ENCODE measurements around the gene NXPE1.
"Not testable (repeated sequence)": the region's sequence is repeated elsewhere in the genome, so short reads cannot be mapped to it uniquely, and the experiment has no call there.

The NXPE1 gene

DNA sequence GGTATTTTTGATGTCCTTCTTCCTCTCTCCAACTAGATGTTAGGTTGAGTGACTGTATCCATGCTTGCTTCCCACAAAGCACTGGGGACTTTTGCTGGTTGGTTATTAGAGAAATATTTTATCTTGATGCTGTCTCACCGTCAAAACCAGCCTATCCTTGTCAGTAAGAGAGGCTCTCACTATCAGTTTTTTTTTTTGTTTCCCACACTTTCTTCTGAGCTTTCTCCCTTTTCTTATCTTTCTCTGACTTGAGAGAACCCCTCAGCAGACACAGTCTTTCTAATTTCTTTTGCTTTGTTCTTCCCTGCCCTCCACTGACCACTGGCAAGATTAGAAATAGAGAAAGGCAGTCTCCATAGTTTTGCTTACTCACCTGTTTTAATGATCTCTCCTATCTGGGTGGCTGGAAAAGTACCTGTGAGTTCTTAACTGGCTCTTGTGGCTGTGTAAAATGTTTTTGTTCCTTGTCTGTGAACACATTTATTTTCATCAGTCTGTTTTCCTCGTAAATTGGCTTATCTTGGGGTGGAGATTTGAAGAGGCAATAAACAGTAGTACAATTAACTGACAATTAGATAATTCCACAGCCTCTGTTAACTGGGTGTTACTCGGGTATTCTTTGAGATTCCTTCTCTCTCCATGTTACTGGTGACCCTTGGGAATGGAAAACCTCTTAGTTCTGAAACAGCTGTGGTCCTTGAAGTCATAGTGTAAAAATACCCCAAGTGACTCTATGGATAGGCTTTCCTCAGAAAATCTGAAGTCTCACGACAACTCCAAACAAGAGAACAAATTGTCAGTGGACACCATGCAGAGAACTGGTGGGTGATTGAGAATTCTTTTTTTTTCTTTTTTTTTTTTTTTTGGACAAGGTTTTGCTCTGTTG lies at the start of gene NXPE1:
TSS of gene NXPE1 (minus strand) at position 457 of the 886 bp plus-strand sequence. CDS start 8,680 bp downstream, outside the sequence.
- DNase-seq = no peak

DNA sequence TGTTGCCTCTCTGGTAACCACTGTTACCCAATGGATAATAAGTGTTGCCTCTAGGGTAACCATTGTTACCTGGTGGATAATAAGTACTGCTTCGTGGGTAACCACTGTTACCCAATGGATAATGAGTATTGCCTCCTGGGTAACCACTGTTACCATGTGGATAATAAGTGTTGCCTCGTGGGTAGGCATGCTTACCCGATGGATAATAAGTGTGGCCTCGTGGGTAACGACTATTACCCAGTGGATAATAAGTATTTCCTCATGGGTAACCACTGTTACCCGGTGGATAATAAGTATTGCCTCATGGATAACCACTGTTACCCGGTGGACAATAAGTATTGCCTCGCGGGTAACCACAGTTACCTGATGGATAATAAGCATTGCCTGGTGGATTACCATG lies 49.7 kb upstream of the NXPE1 start:
- DNase-seq = no peak

DNA sequence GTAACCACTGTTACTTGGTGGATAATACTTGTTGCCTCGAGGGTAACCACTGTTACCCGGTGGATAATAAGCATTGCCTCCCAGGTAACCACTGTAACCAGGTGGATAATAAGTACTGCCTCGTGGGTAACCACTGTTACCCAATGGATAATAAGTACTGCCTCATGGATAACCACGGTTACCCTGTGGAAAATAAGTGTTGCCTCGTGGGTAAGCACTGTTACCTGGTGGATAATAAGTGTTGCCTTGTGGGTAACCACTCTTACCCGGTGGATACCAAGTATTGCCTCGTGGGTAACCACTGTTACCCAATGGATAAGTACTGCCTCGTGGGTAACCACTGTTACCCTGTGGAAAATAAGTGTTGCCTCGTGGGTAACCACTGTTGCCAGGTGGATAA lies 48.9 kb upstream of the NXPE1 start:
- not testable (repeated sequence) for DNase-seq

DNA sequence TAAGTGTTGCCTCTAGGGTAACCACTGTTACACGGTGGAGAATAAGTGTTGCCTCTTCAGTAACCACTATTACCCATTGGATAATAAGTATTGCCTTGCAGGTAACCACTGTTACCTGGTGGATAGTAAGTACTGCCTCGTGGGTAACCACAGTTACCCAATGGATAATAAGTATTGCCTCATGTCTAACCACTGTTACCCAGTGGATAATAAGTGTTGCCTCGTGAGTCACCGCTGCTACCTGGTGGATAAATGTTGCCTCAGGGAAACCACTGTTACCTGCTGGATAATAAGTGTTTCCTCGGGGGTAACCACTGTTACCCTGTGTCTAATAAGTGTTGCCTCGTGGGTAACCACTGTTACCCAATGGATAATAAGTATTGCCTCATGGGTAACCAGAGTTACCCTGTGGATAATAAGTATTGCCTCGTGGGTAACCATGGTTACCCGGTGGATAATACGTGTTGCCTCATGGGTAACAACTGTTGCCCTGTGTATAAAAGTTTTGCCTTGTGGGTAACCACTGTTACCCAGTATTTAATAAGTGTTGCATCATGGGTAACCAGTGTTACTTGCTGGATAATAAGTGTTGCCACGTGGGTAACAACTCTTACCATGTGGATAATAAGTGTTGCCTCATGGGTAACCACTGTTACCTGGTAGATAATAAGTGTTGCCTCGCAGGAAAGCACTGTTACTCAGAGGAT lies 48.2 kb upstream of the NXPE1 start:
- DNase-seq = no peak

- DNase-seq = not testable (repeated sequence)
These were observed 47.1 kb upstream of the NXPE1 start for GRCh38 chr11:114606802-114607075.

GRCh38 chr11:114606003-114606801 lies 46.5 kb upstream of the NXPE1 start:
- DNase-seq = no peak

- no peak for DNase-seq
These were observed 45.7 kb upstream of the NXPE1 start for GRCh38 chr11:114605370-114605769.

- no peak for DNase-seq
These were observed 45.2 kb upstream of the NXPE1 start for GRCh38 chr11:114604886-114605285.

DNA sequence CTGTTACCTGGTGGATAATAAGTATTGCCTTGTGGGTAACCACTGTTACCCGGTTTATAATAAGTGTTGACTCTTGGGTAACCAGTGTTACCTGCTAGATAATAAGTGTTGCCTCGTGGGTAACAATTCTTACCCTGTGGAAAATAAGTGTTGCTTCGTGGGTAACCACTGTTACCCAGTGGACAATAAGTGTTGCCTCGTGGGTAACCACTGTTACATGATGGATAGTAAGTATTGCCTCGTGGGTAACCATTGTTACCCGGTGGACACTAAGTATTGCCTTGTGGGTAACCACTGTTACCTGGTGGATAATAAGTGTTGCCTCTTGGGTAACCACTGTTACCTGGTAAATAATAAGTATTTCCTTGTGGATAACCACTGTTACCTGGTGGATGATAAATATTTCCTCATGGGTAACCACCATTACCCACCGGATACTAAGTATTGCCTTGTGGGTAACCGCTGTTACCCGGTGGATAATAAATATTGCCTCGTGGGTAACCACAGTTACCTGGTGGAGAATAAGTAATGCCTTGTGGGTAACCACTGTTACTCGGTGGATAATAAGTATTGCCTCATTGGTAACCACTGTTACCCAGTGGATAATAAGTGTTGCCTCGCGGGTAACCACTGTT lies 44.6 kb upstream of the NXPE1 start:
- DNase-seq = no peak

DNA sequence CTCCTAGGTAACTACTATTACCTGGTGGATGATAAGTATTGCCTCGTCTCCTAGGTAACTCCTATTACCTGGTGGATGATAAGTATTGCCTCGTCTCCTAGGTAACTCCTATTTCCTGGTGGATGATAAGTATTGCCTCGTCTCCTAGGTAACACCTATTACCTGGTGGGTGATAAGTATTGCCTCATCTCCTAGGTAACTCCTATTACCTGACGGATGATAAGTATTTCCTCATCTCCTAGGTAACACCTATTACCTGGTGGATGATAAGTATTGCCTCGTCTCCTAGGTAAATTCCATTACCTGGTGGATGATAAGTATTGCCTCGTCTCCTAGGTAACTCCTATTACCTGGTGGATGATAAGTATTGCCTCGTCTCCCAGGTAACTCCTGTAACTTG lies 43.5 kb upstream of the NXPE1 start:
- not testable (repeated sequence) for DNase-seq

DNA sequence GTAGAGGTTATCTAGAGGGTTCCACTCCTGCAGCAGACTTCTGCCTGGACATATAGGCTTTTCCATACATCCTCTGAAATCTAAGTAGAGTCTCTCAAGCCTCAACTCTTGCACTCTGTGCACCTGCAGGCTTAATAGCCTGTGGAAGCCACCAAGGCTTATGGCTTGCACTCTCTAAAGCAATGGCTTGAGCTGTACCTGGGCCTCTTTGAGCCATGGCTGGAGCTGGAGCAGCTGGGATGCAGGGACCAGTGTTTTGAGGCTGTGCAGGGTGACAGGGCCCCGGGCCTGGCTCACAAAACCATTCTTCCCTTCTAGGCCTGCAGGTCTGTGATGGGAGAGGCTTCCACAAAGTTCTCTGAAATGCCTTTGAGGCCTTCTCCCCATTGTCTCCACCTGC lies 38.8 kb upstream of the NXPE1 start:
- no peak for DNase-seq

DNA sequence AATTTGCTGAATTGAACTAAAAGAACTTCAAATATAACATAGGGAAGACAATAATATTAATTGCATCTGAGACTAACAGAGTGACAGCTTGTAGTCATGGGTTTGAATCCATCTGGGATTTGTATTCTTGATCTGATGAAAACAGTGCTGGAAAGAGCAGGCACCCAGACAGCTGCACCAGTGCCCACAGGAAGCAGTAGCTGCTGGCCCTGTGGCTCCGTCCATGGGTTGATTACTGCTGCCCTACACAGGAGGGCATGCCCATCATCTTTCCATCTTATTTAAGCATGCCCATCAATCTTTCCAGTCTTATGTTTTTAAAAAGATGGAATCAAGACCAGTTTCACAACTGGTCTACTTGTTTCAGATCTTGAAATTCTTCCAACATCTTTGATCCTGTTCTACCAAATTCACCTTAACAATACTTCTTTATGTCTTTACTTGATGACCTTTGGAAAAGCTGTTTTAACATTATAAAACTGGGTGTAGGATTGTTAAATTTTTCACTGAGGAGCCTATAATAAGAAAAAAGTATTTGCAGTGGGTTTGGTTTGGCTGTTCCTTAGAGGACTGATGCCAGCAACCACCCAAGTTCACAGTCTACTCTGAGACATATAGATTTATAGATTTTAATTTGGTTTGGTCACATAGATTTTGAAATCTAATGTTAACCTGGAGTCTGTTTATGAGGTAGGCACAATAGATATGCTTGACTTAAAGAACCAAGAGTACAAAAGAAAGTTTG lies 36.7 kb upstream of the NXPE1 start:
- no peak for DNase-seq

DNA sequence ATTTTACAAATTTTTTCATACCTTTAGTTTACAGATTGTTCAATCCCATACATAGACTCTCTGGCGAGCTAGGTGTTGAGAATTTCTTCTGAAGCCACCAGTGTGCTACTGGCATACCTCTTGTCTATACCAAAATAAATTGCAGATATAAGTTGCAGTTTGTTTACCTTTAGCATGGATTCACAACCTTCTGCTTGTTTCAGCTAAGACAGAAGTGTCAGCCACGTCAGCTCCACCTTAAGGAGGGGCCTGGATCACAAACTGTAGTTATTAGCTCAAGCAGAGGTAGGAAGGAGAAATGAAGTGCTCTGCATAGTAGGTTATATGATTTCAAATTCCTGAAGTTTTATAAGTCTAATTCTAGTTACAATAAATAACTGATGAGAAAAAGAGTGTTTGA lies 35.9 kb upstream of the NXPE1 start, which contains the start of gene NXPE4:
TSS of gene NXPE4 (minus strand) at position 216 of the 400 bp plus-strand sequence. CDS start 1,027 bp downstream, outside the sequence.
- DNase-seq = no peak

DNA sequence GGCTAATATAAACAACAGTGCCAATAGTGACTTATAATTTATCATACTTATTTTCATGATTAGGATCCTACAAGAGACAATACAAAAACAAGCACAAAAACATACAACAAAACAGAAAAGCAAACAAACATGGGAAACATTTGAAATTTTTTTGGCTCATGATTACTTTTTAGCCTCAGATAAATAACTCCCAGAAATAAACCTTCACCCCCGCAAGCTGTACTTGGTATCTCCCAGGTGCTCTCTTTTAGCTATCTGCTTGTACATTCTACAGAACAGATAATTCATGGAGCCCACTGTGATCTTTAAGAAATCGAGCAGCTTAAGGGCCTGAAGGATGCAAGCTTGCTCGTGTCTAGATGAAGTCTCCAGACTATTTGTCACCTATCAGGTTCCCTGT lies 35.0 kb upstream of the NXPE1 start:
- no peak for DNase-seq

- DNase-seq = no peak
These were observed 27.8 kb upstream of the NXPE1 start for GRCh38 chr11:114587398-114587953.

DNA sequence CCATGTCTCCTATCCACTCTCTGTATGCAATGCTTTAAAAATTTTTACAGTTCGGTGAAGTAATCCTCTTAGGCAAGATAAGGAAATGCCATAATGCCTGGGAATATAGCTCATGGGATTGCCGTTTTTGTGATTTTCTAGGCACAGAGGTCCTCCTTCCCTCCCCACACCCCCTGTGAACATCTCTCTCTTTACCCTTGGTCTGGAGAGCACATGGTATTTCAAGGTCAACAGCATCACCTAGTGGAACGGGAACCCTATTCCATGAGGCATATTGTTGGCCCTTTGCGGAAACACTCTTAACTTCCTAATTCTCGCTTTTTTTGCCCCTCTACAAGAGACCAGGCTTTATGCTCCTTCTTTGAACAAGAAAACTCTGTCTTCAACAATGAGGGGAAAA lies 27.1 kb upstream of the NXPE1 start:
- no peak for DNase-seq

- DNase-seq = no peak
These were observed 12.0 kb upstream of the NXPE1 start for GRCh38 chr11:114571712-114572111.

DNA sequence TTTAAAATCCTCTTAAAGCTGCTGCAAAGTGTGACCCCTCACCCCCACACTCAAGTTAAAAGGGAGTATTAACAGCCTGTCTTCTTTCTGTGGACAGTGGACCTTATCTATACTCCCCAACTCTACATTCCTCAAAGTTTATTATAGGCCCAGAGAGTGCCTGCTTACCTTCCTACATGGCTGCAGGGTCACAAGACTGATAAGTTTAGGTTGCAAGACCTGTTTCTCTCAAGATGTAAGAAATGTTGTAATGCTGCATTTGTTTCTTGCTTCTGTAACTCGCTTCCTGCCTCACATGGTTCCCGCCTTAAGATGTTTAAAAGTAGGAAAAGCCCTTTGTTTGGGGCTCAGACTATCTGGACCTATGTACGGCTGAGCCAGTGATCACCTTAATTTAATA lies 10.1 kb upstream of the NXPE1 start:
- DNase-seq = no peak

DNA sequence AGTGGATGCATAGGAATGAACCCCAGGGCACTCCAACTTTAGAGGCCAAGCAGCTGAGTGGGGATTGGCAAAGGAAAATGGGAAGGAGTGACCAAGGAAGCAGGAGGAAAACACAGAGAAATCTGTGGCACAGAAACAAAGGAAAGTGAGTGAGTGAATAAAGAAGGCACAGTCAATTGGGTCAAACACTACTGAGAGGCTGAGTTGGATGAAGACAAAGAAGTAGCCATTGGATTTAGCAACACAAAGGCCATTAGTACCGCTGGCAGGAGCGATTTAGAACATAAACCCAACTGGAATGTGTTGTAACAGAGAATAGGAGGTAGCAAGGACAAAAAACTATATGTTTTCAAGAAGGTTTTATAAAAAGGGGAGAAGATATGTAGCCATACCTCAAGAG lies 6.6 kb upstream of the NXPE1 start:
- DNase-seq = no peak

DNA sequence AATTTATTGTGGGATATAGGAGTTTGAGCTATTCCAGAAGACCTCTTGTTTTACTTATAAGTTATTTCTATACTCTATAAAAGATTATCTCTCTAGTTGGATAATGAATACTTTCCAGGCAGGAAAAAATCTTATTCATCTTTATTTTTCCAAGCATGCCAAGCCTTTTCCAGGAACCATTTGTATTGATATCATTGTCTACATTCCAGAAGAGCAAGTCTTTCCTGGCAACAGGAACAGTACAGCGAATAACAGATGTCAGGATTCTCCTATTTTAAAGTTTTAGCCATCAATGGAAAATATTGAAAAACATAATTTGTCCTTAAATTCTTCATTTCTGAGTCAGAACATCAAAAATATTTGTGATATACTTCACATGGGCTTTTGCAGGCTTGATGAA lies 5.2 kb upstream of the NXPE1 start:
- DNase-seq = no peak

DNA sequence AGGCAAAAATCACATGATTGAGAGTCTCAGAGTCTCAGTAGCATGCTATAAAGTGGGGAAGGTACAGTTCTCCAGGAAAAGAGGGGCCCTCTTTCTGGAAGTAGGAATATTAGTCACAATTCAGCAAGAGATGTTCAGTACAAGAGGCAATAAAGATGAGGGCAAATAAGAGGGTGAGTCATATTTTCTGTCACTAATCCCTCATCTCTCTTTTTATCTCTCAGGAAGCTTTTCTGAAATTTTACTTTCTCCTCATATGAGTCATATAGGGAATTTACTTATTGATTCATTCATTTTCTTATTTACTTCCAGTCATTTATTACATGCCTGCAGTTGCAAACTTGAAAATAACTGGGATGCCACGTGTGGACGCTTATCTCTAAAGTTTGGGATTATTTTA lies 3.4 kb upstream of the NXPE1 start:
- no peak for DNase-seq

Data from stimulated activated CD4-positive, alpha-beta T cell treated with anti-CD3 and anti-CD28 coated beads, Interleukin-12 subunit alpha, Interleukin-12 subunit beta, amount 100 ng/mL, for 4 hours (primary cell).